Stomach (tissue), 9 donors: ENCODE results near the gene HTR7. TPM values are rescaled to one million over a fixed set of nuclear protein-coding genes. Genes with fewer than 3 reads are reported as not detected.

ENCODE experiments used
- DNase-seq, 2 donors: peaks; one replicate each; pipeline versions ENCODE4 v3.0.0 to v3.0.0-alpha.2; 2013 to 2019
- H3K27ac ChIP-seq, 5 donors: fragments of 200-600 bp in 4 of 5; sonication (generic) in 4 of 5; one replicate each; pipeline ENCODE4 v1.5.1; 2013 to 2019; ENCODE audit warnings: mild to moderate bottlenecking in 1 of 5, moderate library complexity in 1 of 5
- H3K27me3 ChIP-seq, 3 donors: fragments of 200-600 bp; sonication (generic); one replicate each; pipeline ENCODE4 v1.5.1; 2017 to 2019; ENCODE audit warnings: mixed run types in 1 of 3
- H3K36me3 ChIP-seq, 4 donors: fragments of 200-600 bp; sonication (generic); 1 replicate in 3 of 4; 2 replicates in 1 of 4; pipeline ENCODE4 v1.5.1; 2016 to 2019
- H3K4me1 ChIP-seq, 4 donors: fragments of 200-600 bp; sonication (generic); one replicate each; pipeline ENCODE4 v1.5.1; 2016 to 2019
- H3K4me3 ChIP-seq, 4 donors: fragments of 200-600 bp; sonication (generic) in 3 of 4; one replicate each; pipeline ENCODE4 v1.5.1; 2016 to 2019; ENCODE audit warnings: mild to moderate bottlenecking in 1 of 4
- H3K9me3 ChIP-seq, 4 donors: fragments of 200-600 bp; sonication (generic); one replicate each; pipeline ENCODE4 v1.5.1; 2016 to 2019
- CTCF ChIP-seq, 7 experiments: fragments of 450-650 bp in 4 of 7; fragments of 200-600 bp in 3 of 7; sonication (generic) in 3 of 7; IDR thresholded peaks; one replicate each; pipeline ENCODE4 v1.5.1; 2016 to 2019; ENCODE audit warnings: antibody characterized with exemption in 7 of 7, control low read depth in 2 of 7, mild to moderate bottlenecking in 1 of 7
- EP300 ChIP-seq: sonication (generic); formaldehyde crosslinking; IDR thresholded peaks from one replicate; pipeline ENCODE4 v1.6.1; 2017; ENCODE audit warnings: antibody characterized with exemption
- POLR2A ChIP-seq, 4 donors: fragments of 450-650 bp; IDR thresholded peaks; one replicate each; pipeline ENCODE4 v1.6.1; 2016; ENCODE audit warnings: antibody characterized with exemption in 4 of 4, control low read depth in 2 of 4, mild to moderate bottlenecking in 1 of 4, moderate library complexity in 1 of 4
- POLR2AphosphoS5 ChIP-seq, 3 donors: sonication (generic); formaldehyde crosslinking; IDR thresholded peaks; one replicate each; pipeline ENCODE4 v1.6.1; 2016; ENCODE audit warnings: antibody characterized with exemption in 3 of 3
- WGBS, 5 donors: extraction: QIAGEN DNeasy Blood & Tissue Kit in 3 of 5; methylation state at CpG; one replicate each; pipeline versions ENCODE4 v1.1.5 to v1.1.7; 2013 to 2018; 5-methylcytosine and 5-hydroxymethylcytosine counted together
- intact Hi-C: fragments of 100-400 bp; cut with DNase I; formaldehyde crosslinking; loops from one replicate; pipeline ENCODE4 v1.15.1; 2023; ENCODE audit warnings: low total_unique reads
- polyA plus RNA-seq, 3 donors: library from polyadenylated mRNA; stranded (reverse); fragments of 200-250 nt; gene quantifications; one replicate each; pipeline ENCODE4 v1.2.3, GENCODE V29; 2013
- total RNA-seq, 5 donors: library from RNA; depleted of rRNA; stranded (reverse); fragments of >200 nt; gene quantifications; one replicate each; pipeline versions ENCODE4 v1.1.0 to v1.2.3, GENCODE V29; 2014 to 2016
- donor health status: healthy with polysubstance abuse.
- donor health status: Bipolar disorder and iron deficiency.
- donor health status: healthy.

HTR7 gene
- total and polyA plus RNA-seq, 8 donors: 0.28 to 7.1 (median 1.8) TPM; not detected in 2

- intact Hi-C loops: no loop called here
- Histone ChIP-seq H3K27me3 (peaks cover 0 to 7% (median 0%) of the 10 kb centered on the region in 3 donors), H3K4me3 (peak overlapping the region; percentile 72 to 95 (median 82)), H3K9me3 (peaks cover 0 to 5% (median 0%) of the 10 kb centered on the region in 4 donors), H3K4me1 (peaks cover 0 to 29% (median 23%) of the 10 kb centered on the region in 4 donors), H3K36me3 (peaks cover 0 to 28% (median 24%) of the 10 kb centered on the region in 4 donors), H3K27ac (peak overlapping the region in 2 of 5 donors; percentile 82 to 83)
- no peak for DNase-seq
- TF ChIP-seq CTCF (IDR thresholded peaks at IDR 0.05): no peak
- TF ChIP-seq POLR2A (IDR thresholded peaks at IDR 0.05): no peak
- TF ChIP-seq POLR2AphosphoS5 (IDR thresholded peaks at IDR 0.05): no peak
- no peak for TF ChIP-seq EP300
- WGBS, 5 donors: 14 to 35% (median 22%) methylated on average over 8 of the region's 8 CpGs
These were observed 14.8 kb upstream of the HTR7 start for GRCh38 chr10:90872648-90873020.

- 0 to 1% (median 0%) methylated on average over 32 to 43 of the region's 43 CpGs for WGBS, 5 donors
These were observed 14.2 kb upstream of the HTR7 start, which contains the start of gene RPP30 for GRCh38 chr10:90871766-90872647. RPP30 (plus strand) TSS chr10:90871974; CDS start chr10:90871987, 13 bp downstream.

GRCh38 chr10:90871279-90871765 lies 13.5 kb upstream of the HTR7 start:
- peak overlapping the region in 4 of 5 donors; percentile 51 to 83 (median 72) for H3K27ac ChIP-seq
- intact Hi-C loops: no loop called here
- no peak for TF ChIP-seq POLR2A (IDR thresholded peaks at IDR 0.05)
- peak in 3 of 7 experiments; percentile 16 to 38 (median 21) for TF ChIP-seq CTCF (IDR thresholded peaks at IDR 0.05)
- H3K36me3 ChIP-seq: peaks cover 0 to 15% (median 11%) of the 10 kb centered on the region in 4 donors
- H3K9me3 ChIP-seq: peaks cover 0 to 5% (median 0%) of the 10 kb centered on the region in 4 donors
- H3K4me3 ChIP-seq: peak overlapping the region; percentile 72 to 95 (median 82)
- H3K4me1 ChIP-seq: peaks cover 0 to 29% (median 23%) of the 10 kb centered on the region in 4 donors
- 1 to 5% (median 2%) methylated on average over 14 of the region's 14 CpGs for WGBS, 5 donors
- H3K27me3 ChIP-seq: peaks cover 0 to 10% (median 0%) of the 10 kb centered on the region in 3 donors
- peak in 1 of 2 donors; percentile 83 for DNase-seq

More at GRCh38 chr10:90871766-90872647, 14.2 kb upstream of the HTR7 start, which contains the start of gene RPP30:
- H3K36me3 ChIP-seq: peaks cover 0 to 22% (median 18%) of the 10 kb centered on the region in 4 donors
- TF ChIP-seq POLR2AphosphoS5 (IDR thresholded peaks at IDR 0.05) (peak; percentile 28 to 81 (median 71)), EP300 (no peak), CTCF (IDR thresholded peaks at IDR 0.05) (peak in 1 of 7 experiments; percentile 17), POLR2A (IDR thresholded peaks at IDR 0.05) (no peak)
- H3K27me3 ChIP-seq: peaks cover 0 to 7% (median 0%) of the 10 kb centered on the region in 3 donors
- H3K27ac ChIP-seq: peak within 1 kb of the TSS; percentile 51 to 83 (median 75)
- intact Hi-C loops: no loop called here
- peaks cover 0 to 29% (median 23%) of the 10 kb centered on the region in 4 donors for H3K4me1 ChIP-seq
- peak; percentile 86 to 96 for DNase-seq
- peaks cover 0 to 5% (median 0%) of the 10 kb centered on the region in 4 donors for H3K9me3 ChIP-seq
- H3K4me3 ChIP-seq: peak within 1 kb of the TSS; percentile 72 to 95 (median 82)

GRCh38 chr10:90866050-90866598 lies 8.3 kb upstream of the HTR7 start:
- TF ChIP-seq EP300 (no peak), POLR2A (IDR thresholded peaks at IDR 0.05) (no peak), CTCF (IDR thresholded peaks at IDR 0.05) (no peak), POLR2AphosphoS5 (IDR thresholded peaks at IDR 0.05) (no peak)
- H3K36me3 ChIP-seq: no peaks in the 10 kb centered on the region
- peaks cover 0 to 21% (median 6%) of the 10 kb centered on the region in 3 donors for H3K27me3 ChIP-seq
- H3K4me1 ChIP-seq: peaks cover 0 to 4% (median 1%) of the 10 kb centered on the region in 4 donors
- H3K9me3 ChIP-seq: peaks cover 0 to 5% (median 0%) of the 10 kb centered on the region in 4 donors
- H3K27ac ChIP-seq: no peak overlapping the region
- 81 to 90% (median 89%) methylated on average over 4 of the region's 4 CpGs for WGBS, 5 donors
- H3K4me3 ChIP-seq: no peak overlapping the region
- intact Hi-C loops: loop anchor here (10.0 kb wide), 1 partner anchor 111 kb away; no protein-coding TSS in a partner anchor
- no peak for DNase-seq
